SIG-M5 treated with dmso at 0.1 percent for 504 hours (cell line): Measurements from ENCODE around the gene CYP4F12.

Experiments
- DNase-seq: peaks from one replicate; lab custom pipeline; 2025; ENCODE audit not compliant: unreplicated experiment; lab: John Stamatoyannopoulos, UW

Gene CYP4F12

GRCh38 chr19:15702534-15702930, 29.6 kb downstream of the CYP4F12 start:
- peak; percentile 67 for DNase-seq

DNA sequence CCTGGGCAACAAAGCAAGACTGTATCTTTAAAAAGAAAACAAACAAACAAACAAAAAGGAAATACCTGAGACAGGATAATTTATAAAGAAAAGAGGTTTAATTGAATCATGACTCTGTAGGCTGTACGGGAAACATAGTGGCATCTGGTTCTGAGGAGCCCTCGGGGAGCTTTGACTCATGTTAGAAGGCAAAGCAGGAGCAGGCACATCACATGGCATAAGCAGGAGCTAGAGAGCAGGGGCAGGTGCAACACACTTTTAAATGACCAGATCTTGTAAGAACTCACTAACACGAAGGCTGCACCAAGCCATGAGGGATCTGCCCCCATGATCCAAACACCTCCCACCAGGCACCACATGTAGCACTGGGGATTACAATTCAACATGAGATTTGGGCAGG, 41.8 kb downstream of the CYP4F12 start:
- no peak for DNase-seq

DNA sequence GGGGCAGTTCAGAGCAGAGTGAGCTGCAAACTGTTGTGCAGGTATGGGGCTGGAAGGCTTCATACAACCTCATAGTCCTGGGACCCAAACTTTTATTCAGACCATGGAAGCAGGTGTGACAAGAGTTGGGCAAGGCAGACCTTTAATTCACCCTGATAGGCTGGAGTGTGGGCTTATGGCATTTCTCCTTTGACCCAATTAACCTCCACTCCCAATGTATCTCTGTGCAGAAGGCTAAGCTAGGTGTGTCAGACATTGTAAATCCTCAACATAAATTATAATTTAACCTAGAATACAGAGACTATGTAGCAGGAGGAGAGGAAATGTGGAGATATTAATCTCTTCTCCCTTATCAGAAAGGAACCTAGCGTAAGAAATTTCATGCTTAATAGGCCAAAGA, 42.8 kb downstream of the CYP4F12 start:
- DNase-seq = no peak

GRCh38 chr19:15717809-15718208, 44.9 kb downstream of the CYP4F12 start:
- DNase-seq = no peak

- no peak for DNase-seq
These were observed 48.4 kb downstream of the CYP4F12 start for GRCh38 chr19:15721268-15721667.

DNA sequence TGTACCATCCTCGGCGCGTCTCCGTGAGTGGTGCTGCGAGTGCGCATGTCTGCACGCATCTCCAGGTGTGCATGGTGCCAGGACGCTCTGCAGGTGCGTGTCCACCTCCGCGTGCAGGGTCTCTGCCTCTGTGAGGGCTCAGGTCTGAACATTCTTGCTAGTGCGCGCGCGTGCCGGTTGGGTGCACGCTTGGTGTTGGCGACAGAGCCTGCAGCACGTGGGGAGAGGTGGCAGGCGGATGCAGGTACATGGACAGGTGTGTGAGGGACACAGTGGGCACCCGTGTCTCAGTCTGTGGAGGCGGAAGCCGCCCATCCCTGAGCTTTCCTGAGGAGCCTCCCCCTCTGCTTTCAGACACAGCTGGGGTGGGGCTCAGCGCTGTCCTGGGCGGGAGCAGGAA, 50.1 kb downstream of the CYP4F12 start:
- no peak for DNase-seq

DNA sequence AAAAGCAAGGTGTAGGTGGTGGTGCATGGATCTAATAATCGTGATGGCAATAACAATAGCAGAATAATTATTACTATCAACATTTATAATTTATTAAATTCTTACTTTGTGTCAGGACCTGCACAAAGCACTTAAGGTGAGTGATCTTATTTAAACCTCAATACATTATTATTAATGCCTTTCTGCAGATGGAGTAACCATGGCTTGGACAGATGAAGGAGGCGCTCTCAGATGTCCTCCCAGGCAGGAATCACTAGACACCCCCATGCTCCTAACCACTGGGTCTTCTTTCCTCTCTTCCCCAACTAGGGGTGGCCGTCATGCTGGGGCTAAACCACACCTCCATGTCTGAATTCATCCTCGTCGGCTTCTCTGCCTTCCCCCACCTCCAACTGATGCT, 54.8 kb downstream of the CYP4F12 start, which contains the start of gene OR10H2:
TSS of gene OR10H2 (plus strand) at position 301 of the 400 bp plus-strand sequence. CDS start at position 321, 20 bp downstream.
- no peak for DNase-seq

DNA sequence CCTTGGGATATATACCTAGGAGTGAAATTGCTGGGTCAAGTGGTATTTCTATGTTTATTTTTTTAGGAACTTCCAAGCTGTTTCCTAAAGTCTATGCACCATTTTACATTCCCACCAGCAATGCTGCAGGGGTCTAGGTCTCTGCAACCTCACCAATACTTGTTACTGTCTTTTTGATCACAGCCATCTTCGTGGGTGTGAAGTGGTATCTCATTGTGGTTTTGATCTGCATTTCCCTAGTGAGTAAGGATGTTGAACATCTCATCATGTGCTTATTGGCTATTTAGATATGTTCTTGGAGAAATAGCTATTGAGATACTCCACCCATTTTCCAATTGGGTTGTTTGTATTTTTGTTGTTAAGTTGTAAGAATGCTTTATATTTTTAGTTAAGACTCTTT, 57.7 kb downstream of the CYP4F12 start:
- no peak for DNase-seq

GRCh38 chr19:15732388-15732787, 59.5 kb downstream of the CYP4F12 start:
- no peak for DNase-seq

GRCh38 chr19:15733895-15734294, 61.0 kb downstream of the CYP4F12 start:
- no peak for DNase-seq

- no peak for DNase-seq
These were observed 64.8 kb downstream of the CYP4F12 start, which contains the start of gene OR10H3 for GRCh38 chr19:15737722-15738121. TSS of gene OR10H3 (plus strand) at chr19:15737985. CDS start at chr19:15741393, 3,408 bp downstream.

DNA sequence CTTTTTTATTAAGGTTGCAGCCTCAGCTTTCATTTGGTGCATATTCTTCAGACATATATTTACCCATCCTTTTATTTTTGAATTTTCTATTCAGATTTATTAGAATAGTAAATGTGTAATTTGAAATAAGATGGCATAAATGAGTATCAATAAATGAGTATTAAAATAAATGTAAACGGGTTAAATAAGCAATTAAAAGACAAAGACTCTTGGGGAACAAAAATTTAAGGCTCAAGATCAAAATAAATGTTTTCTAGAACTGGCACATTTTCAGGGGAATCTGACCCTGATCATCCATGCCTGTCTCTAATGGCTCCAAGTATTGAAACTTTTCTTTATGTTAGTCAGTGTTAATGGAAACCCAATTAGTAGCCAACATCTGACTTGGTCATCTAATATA, 67.9 kb downstream of the CYP4F12 start:
- no peak for DNase-seq
